Thyroid gland (tissue), 4 donors: Measurements from ENCODE around the gene PSMG3.

Experiments
- POLR2A ChIP-seq, 2 donors: fragments of 450-650 bp; IDR thresholded peaks; one replicate each; pipeline ENCODE4 v1.6.1; 2017; ENCODE audit warnings: antibody characterized with exemption in 2 of 2, mild to moderate bottlenecking in 2 of 2, moderate library complexity in 1 of 2
- TF ChIP-seq, protein P1 (sequence below), 6 experiments: fragments of 200-600 bp in 3 of 6; fragments of 450-650 bp in 3 of 6; sonication (generic) in 3 of 6; IDR thresholded peaks; one replicate each; pipeline ENCODE4 v1.5.1; 2016 to 2019; ENCODE audit warnings: antibody characterized with exemption in 6 of 6, mild to moderate bottlenecking in 2 of 6, inconsistent platforms in 1 of 6, moderate library complexity in 1 of 6

DNA sequence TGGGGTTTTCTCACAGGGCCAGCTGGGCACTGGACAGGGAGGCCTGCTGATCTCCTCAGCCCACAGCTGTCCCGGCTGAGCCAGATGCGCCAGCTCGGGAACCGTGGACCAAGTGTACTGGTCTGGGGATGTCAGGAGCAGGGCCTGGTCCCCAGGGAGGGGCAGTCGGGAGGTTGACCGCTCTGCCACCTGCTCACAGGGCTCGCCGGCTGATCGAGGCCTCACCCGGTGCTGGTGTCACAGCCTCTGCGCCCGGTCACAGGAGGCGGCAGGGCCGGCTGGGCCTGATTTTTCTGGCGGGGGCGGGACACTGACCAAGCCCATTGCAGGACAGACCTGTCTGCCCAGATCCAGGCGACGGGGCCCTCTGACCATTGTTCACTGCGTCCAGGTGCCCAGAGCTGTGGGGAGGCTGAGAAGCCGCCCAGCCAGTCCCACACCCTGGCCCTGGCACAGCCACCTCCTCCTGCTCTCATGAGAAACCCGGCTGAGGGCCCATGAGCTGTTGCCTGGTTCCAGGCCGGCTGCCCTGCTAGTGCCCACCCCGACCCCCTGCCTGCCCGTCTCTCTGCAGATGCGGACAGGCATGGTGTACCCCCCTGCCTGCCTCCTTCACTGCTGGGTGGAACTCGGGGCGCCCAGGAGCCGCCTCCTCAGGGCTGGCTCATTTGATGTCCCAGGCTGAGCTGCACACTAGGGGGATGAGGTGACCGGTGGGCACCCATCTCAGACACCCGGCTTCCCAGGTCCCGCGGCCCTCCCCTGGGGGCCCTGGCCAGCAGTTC, 10.8 kb downstream of the PSMG3 start:
- TF ChIP-seq, protein P1, sequence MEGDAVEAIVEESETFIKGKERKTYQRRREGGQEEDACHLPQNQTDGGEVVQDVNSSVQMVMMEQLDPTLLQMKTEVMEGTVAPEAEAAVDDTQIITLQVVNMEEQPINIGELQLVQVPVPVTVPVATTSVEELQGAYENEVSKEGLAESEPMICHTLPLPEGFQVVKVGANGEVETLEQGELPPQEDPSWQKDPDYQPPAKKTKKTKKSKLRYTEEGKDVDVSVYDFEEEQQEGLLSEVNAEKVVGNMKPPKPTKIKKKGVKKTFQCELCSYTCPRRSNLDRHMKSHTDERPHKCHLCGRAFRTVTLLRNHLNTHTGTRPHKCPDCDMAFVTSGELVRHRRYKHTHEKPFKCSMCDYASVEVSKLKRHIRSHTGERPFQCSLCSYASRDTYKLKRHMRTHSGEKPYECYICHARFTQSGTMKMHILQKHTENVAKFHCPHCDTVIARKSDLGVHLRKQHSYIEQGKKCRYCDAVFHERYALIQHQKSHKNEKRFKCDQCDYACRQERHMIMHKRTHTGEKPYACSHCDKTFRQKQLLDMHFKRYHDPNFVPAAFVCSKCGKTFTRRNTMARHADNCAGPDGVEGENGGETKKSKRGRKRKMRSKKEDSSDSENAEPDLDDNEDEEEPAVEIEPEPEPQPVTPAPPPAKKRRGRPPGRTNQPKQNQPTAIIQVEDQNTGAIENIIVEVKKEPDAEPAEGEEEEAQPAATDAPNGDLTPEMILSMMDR (IDR thresholded peaks at IDR 0.05), result no peak
- TF ChIP-seq POLR2A (IDR thresholded peaks at IDR 0.05), result no peak
